ENCODE data around the gene PCDHGA8.
"Not testable (repeated sequence)": the region's sequence is repeated elsewhere in the genome, so short reads cannot be mapped to it uniquely, and the experiment has no call there.

The PCDHGA8 gene

GRCh38 chr5:141403387-141403786, 11.0 kb downstream of the PCDHGA8 start:
- no peak for DNase-seq (ENCODE audit: low read depth)

GRCh38 chr5:141407790-141408505, 15.5 kb downstream of the PCDHGA8 start, which contains the start of gene PCDHGB6:
TSS of gene PCDHGB6 (plus strand) at chr5:141408021. CDS start at chr5:141408203, 182 bp downstream.
- DNase-seq (ENCODE audit: low read depth) = not testable (repeated sequence)

- DNase-seq (ENCODE audit: low read depth) = no peak
Measured at GRCh38 chr5:141409598-141410306, 17.3 kb downstream of the PCDHGA8 start.

- DNase-seq (ENCODE audit: low read depth) = no peak
Measured at GRCh38 chr5:141411575-141411974, 19.1 kb downstream of the PCDHGA8 start.

- no peak for DNase-seq (ENCODE audit: low read depth)
Measured at GRCh38 chr5:141412854-141413539, 20.6 kb downstream of the PCDHGA8 start, which contains the start of gene PCDHGA10. TSS of gene PCDHGA10 (plus strand) at chr5:141412987. CDS start at chr5:141413176, 189 bp downstream.

- DNase-seq (ENCODE audit: low read depth) = no peak
Measured at GRCh38 chr5:141413540-141414069, 21.2 kb downstream of the PCDHGA8 start.

- not testable (repeated sequence) for DNase-seq (ENCODE audit: low read depth)
Measured at GRCh38 chr5:141414548-141415274, 22.3 kb downstream of the PCDHGA8 start.

- DNase-seq (ENCODE audit: low read depth) = not testable (repeated sequence)
Measured at GRCh38 chr5:141415275-141415618, 22.8 kb downstream of the PCDHGA8 start.

GRCh38 chr5:141417494-141418172, 25.2 kb downstream of the PCDHGA8 start, which contains the start of gene PCDHGB7:
TSS of gene PCDHGB7 (plus strand) at chr5:141417677. CDS start at chr5:141417860, 183 bp downstream.
- not testable (repeated sequence) for DNase-seq (ENCODE audit: low read depth)

GRCh38 chr5:141419074-141419880, 26.8 kb downstream of the PCDHGA8 start:
- DNase-seq (ENCODE audit: low read depth) = no peak

GRCh38 chr5:141420855-141421488, 28.5 kb downstream of the PCDHGA8 start, which contains the start of gene PCDHGA11:
TSS of gene PCDHGA11 (plus strand) at chr5:141421051. CDS start at chr5:141421228, 177 bp downstream.
- DNase-seq (ENCODE audit: low read depth) = no peak

GRCh38 chr5:141421489-141421855, 29.0 kb downstream of the PCDHGA8 start:
- no peak for DNase-seq (ENCODE audit: low read depth)

- no peak for DNase-seq (ENCODE audit: low read depth)
Measured at GRCh38 chr5:141422742-141423291, 30.4 kb downstream of the PCDHGA8 start.

GRCh38 chr5:141427783-141428426, 35.5 kb downstream of the PCDHGA8 start:
- no peak for DNase-seq (ENCODE audit: low read depth)

GRCh38 chr5:141430332-141431113, 38.1 kb downstream of the PCDHGA8 start, which contains the start of gene PCDHGA12:
TSS of gene PCDHGA12 (plus strand) at chr5:141430507. CDS start at chr5:141430760, 253 bp downstream.
- DNase-seq (ENCODE audit: low read depth) = no peak

- no peak for DNase-seq (ENCODE audit: low read depth)
Measured at GRCh38 chr5:141431286-141431685, 38.9 kb downstream of the PCDHGA8 start.

- DNase-seq (ENCODE audit: low read depth) = not testable (repeated sequence)
Measured at GRCh38 chr5:141432308-141432707, 39.9 kb downstream of the PCDHGA8 start.

GRCh38 chr5:141432726-141433125, 40.3 kb downstream of the PCDHGA8 start:
- not testable (repeated sequence) for DNase-seq (ENCODE audit: low read depth)

All from HS-5 (cell line).